NOMO-1 treated with dmso at 0.1 percent for 144 hours (cell line): ENCODE measurements around the gene WDR7.

Experiments
- DNase-seq: peaks from one replicate; lab custom pipeline; 2025; ENCODE audit not compliant: unreplicated experiment; lab: John Stamatoyannopoulos, UW

The WDR7 gene

GRCh38 chr18:57027190-57027708 lies 376.1 kb downstream of the WDR7 start:
- no peak for DNase-seq

- no peak for DNase-seq
These were observed 378.6 kb downstream of the WDR7 start for GRCh38 chr18:57029761-57030160.

- DNase-seq = no peak
These were observed 379.3 kb downstream of the WDR7 start for GRCh38 chr18:57030417-57030816.

- DNase-seq = no peak
These were observed 384.4 kb downstream of the WDR7 start for GRCh38 chr18:57035590-57035989.

GRCh38 chr18:57038395-57038794 lies 387.2 kb downstream of the WDR7 start:
- no peak for DNase-seq

GRCh38 chr18:57040175-57040574 lies 389.0 kb downstream of the WDR7 start:
- no peak for DNase-seq

GRCh38 chr18:57043241-57043640 lies 392.1 kb downstream of the WDR7 start:
- no peak for DNase-seq

- DNase-seq = no peak
These were observed 397.2 kb downstream of the WDR7 start for GRCh38 chr18:57048351-57048750.

- DNase-seq = no peak
These were observed 397.7 kb downstream of the WDR7 start for GRCh38 chr18:57048859-57049258.

GRCh38 chr18:57050310-57050949 lies 399.3 kb downstream of the WDR7 start:
- no peak for DNase-seq

GRCh38 chr18:57051021-57051656 lies 400.0 kb downstream of the WDR7 start:
- DNase-seq = no peak

GRCh38 chr18:57051657-57052044 lies 400.5 kb downstream of the WDR7 start:
- DNase-seq = no peak

- no peak for DNase-seq
These were observed 401.0 kb downstream of the WDR7 start for GRCh38 chr18:57052173-57052572.

GRCh38 chr18:57052759-57053158 lies 401.6 kb downstream of the WDR7 start:
- no peak for DNase-seq

- DNase-seq = no peak
These were observed 403.7 kb downstream of the WDR7 start for GRCh38 chr18:57054891-57055290.

GRCh38 chr18:57057890-57058289 lies 406.7 kb downstream of the WDR7 start:
- DNase-seq = no peak

- no peak for DNase-seq
These were observed 407.6 kb downstream of the WDR7 start for GRCh38 chr18:57058734-57059133.

- no peak for DNase-seq
These were observed 408.2 kb downstream of the WDR7 start for GRCh38 chr18:57059366-57059765.

GRCh38 chr18:57060814-57061213 lies 409.7 kb downstream of the WDR7 start:
- no peak for DNase-seq

- DNase-seq = no peak
These were observed 411.0 kb downstream of the WDR7 start for GRCh38 chr18:57062178-57062577.

- no peak for DNase-seq
These were observed 411.7 kb downstream of the WDR7 start for GRCh38 chr18:57062844-57063243.

GRCh38 chr18:57063601-57064103 lies 412.5 kb downstream of the WDR7 start:
- no peak for DNase-seq
